Tibial artery (tissue), 4 donors: Measurements from ENCODE around the gene PDZRN4.
"Not testable (repeated sequence)": the region's sequence is repeated elsewhere in the genome, so short reads cannot be mapped to it uniquely, and the experiment has no call there.

Experiments used
- DNase-seq, 2 donors: peaks; one replicate each; pipeline ENCODE4 v3.0.0-alpha.2; 2019
- H3K27ac ChIP-seq, 2 donors: fragments of 200-600 bp; sonication (generic) in 1 of 2; 1 replicate in 1 of 2; 2 replicates in 1 of 2; pipeline ENCODE4 v1.5.1; 2018 to 2019; ENCODE audit warnings: mild to moderate bottlenecking in 1 of 2
- H3K27me3 ChIP-seq, 2 donors: fragments of 200-600 bp; sonication (generic) in 1 of 2; one replicate each; pipeline versions ENCODE4 v1.5.1 to v1.6.0; 2016 to 2019
- H3K36me3 ChIP-seq, 3 donors: fragments of 200-600 bp; sonication (generic) in 2 of 3; one replicate each; pipeline ENCODE4 v1.5.1; 2016 to 2019; ENCODE audit warnings: mild to moderate bottlenecking in 2 of 3
- H3K4me1 ChIP-seq, 4 donors: fragments of 200-600 bp; sonication (generic) in 2 of 4; 1 replicate in 3 of 4; 2 replicates in 1 of 4; pipeline ENCODE4 v1.5.1; 2016 to 2019
- H3K4me3 ChIP-seq, 2 donors: fragments of 200-600 bp; sonication (generic) in 1 of 2; 1 replicate in 1 of 2; 2 replicates in 1 of 2; pipeline ENCODE4 v1.5.1; 2018 to 2019; ENCODE audit warnings: mild to moderate bottlenecking in 2 of 2
- H3K9me3 ChIP-seq, 3 donors: fragments of 200-600 bp; sonication (generic) in 1 of 3; one replicate each; pipeline ENCODE4 v1.5.1; 2016 to 2019
- intact Hi-C: fragments of 100-400 bp; cut with DNase I; formaldehyde crosslinking; loops from one replicate; pipeline ENCODE4 v1.15.0; 2023; ENCODE audit warnings: low total_unique reads
- TF ChIP-seq, protein P1 (sequence below), 2 experiments: fragments of 200-600 bp in 1 of 2; fragments of 450-650 bp in 1 of 2; IDR thresholded peaks; one replicate each; pipeline ENCODE4 v1.5.1; 2017 to 2019; ENCODE audit warnings: antibody characterized with exemption in 2 of 2, mild to moderate bottlenecking in 1 of 2, moderate library complexity in 1 of 2

Gene PDZRN4

DNA sequence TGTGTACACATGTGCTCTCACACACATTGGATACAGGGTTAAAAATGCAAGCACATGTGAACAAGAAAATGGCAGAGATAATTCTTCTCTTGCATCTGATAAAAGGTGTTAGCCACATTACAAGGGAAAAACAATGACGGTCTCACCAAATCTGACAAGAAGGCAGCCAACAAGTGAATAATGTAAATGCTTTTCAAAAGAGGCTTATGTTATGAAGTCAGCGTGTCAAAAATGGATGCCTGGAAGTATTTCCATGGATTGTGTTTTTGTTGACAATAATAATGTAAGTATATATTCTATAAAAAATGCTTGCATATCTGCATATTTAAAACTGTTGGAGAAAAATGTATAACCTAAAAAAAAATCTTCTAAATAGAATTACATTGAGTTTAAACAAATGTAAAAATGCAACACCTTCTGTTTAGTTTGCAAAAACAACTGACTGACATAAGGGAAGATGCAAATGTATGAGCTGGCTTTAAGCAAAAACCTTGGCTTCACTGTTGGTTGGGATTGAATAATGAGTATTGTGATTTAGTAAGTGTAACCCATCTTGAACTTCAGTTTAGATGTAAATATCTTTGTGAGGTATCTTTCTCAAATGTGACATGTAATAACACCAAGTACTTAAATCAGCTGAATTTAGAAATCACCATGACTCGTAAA, 424.9 kb downstream of the PDZRN4 start:
- Histone ChIP-seq H3K4me1 (no peaks in the 10 kb centered on the region), H3K9me3 (no peaks in the 10 kb centered on the region)

DNA sequence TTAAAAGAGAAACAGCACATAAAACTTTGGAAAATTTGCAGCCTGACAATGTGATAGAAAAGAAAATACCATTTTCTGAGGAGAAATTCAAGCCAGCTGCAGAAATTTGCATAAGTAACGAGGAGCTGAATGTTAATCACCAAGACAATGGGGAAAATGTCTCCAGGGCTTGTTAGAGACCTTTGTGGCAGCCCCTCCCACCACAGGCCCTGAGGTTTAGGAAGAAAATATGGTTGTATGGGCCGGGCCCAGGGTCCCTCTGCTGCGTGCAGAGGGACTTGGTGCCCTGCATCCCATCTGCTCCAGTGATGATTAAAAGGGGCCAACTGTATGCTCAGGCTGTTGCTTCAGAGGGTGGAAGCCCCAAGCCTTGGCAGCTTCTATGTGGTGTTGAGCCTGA, 427.1 kb downstream of the PDZRN4 start:
- H3K27me3 ChIP-seq, H3K36me3 ChIP-seq, H3K4me3 ChIP-seq, DNase-seq, H3K4me1 ChIP-seq, H3K9me3 ChIP-seq, H3K27ac ChIP-seq, intact Hi-C loops: not testable (repeated sequence)

More for the DNA sequence above, 424.9 kb downstream of the PDZRN4 start:
- H3K27ac ChIP-seq: no peak overlapping the region
- no peaks in the 10 kb centered on the region for H3K27me3 ChIP-seq
- intact Hi-C loops: no loop called here
- TF ChIP-seq, protein P1, sequence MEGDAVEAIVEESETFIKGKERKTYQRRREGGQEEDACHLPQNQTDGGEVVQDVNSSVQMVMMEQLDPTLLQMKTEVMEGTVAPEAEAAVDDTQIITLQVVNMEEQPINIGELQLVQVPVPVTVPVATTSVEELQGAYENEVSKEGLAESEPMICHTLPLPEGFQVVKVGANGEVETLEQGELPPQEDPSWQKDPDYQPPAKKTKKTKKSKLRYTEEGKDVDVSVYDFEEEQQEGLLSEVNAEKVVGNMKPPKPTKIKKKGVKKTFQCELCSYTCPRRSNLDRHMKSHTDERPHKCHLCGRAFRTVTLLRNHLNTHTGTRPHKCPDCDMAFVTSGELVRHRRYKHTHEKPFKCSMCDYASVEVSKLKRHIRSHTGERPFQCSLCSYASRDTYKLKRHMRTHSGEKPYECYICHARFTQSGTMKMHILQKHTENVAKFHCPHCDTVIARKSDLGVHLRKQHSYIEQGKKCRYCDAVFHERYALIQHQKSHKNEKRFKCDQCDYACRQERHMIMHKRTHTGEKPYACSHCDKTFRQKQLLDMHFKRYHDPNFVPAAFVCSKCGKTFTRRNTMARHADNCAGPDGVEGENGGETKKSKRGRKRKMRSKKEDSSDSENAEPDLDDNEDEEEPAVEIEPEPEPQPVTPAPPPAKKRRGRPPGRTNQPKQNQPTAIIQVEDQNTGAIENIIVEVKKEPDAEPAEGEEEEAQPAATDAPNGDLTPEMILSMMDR (IDR thresholded peaks at IDR 0.05): no peak
- DNase-seq: no peak
- H3K4me3 ChIP-seq: no peak overlapping the region
- no peaks in the 10 kb centered on the region for H3K36me3 ChIP-seq

DNA sequence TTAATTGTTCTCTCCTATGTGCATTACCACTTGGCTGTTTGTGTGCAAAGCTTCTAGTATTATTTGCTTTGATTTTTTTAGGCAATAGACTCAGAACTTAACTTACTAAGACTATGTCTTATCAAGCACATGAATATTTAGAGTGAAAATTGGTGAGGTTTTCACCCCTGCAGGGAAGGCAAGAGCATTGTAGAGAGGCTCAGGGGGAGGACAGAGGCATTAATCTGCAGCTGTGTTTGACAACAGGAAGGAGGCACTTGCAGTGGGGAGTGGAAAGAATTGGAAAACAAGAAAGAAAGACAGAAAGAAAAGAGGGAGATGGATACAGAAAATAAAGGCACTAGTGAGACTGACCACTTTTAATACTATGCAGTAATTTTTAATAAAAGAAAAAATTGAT, 431.6 kb downstream of the PDZRN4 start:
- no peak overlapping the region for H3K27ac ChIP-seq
- H3K4me3 ChIP-seq: no peak overlapping the region
- H3K9me3 ChIP-seq: no peaks in the 10 kb centered on the region
- no peaks in the 10 kb centered on the region for H3K4me1 ChIP-seq
- intact Hi-C loops: no loop called here
- H3K36me3 ChIP-seq: no peaks in the 10 kb centered on the region
- no peak for DNase-seq
- TF ChIP-seq, protein P1 (IDR thresholded peaks at IDR 0.05): no peak
- H3K27me3 ChIP-seq: no peaks in the 10 kb centered on the region

DNA sequence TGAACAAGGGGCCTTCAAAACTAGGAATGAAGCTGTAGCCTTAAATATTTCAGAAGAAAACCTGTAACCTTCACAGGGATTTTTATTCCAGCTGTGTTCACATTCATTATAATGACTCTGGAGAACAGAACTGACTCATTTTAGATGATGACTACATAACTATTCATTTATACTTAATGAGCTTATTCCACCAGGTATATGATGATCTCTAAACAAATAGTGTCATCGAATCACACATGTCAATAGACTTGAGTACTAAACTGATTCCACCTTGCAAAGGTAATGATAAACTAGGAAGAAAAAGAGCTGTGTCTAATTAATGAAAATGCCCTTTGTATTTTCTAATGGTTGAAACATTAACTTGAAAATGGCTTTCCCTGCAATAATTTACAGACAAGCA, 433.2 kb downstream of the PDZRN4 start:
- Histone ChIP-seq H3K4me3 (no peak overlapping the region), H3K36me3 (no peaks in the 10 kb centered on the region), H3K27me3 (no peaks in the 10 kb centered on the region), H3K27ac (no peak overlapping the region), H3K9me3 (no peaks in the 10 kb centered on the region), H3K4me1 (no peaks in the 10 kb centered on the region)
- intact Hi-C loops: no loop called here
- no peak for DNase-seq
- TF ChIP-seq, protein P1 (IDR thresholded peaks at IDR 0.05): no peak
